Hepatocyte (in vitro differentiated cells): ENCODE measurements around the gene DR1. TPM values are rescaled to one million over a fixed set of nuclear protein-coding genes. Genes with fewer than 3 reads are reported as not detected.

Source experiments
- DNase-seq: peaks from one replicate; pipeline ENCODE4 v3.0.0-alpha.2; 2016; ENCODE audit warnings: low spot score
- H2AFZ ChIP-seq: fragments of 200-600 bp; sonication (generic); 2 replicates; pipeline ENCODE4 v1.6.0; 2016; ENCODE audit warnings: antibody characterized with exemption, mild to moderate bottlenecking
- H3K27ac ChIP-seq: fragments of 200-600 bp; sonication (generic); 2 replicates; pipeline ENCODE4 v1.5.1; 2016; ENCODE audit warnings: mild to moderate bottlenecking
- H3K27me3 ChIP-seq: fragments of 200-600 bp; sonication (generic); 2 replicates; pipeline ENCODE4 v1.6.1; 2016
- H3K36me3 ChIP-seq: fragments of 200-600 bp; sonication (generic); replicated peaks from 2 replicates; pipeline ENCODE4 v1.5.1; 2016; ENCODE audit warnings: low read depth; ENCODE audit not compliant: insufficient read depth
- H3K4me1 ChIP-seq: fragments of 200-600 bp; sonication (generic); 2 replicates; pipeline ENCODE4 v1.5.1; 2016; ENCODE audit warnings: mild to moderate bottlenecking, moderate library complexity; ENCODE audit not compliant: insufficient read depth
- H3K4me2 ChIP-seq: fragments of 200-600 bp; sonication (generic); 2 replicates; pipeline ENCODE4 v1.6.0; 2016
- H3K4me3 ChIP-seq: fragments of 200-600 bp; sonication (generic); 2 replicates; pipeline ENCODE4 v1.5.1; 2016; ENCODE audit warnings: mild to moderate bottlenecking
- H3K79me2 ChIP-seq: fragments of 200-600 bp; sonication (generic); 2 replicates; pipeline ENCODE4 v1.6.0; 2017; ENCODE audit warnings: mild to moderate bottlenecking
- H3K9me2 ChIP-seq: fragments of 200-600 bp; sonication (generic); replicated peaks from 2 replicates; pipeline ENCODE4 v1.6.0; 2017; ENCODE audit warnings: mild to moderate bottlenecking; ENCODE audit not compliant: insufficient read depth
- H3K9me3 ChIP-seq: fragments of 200-600 bp; sonication (generic); 2 replicates; pipeline ENCODE4 v1.5.1; 2016; ENCODE audit warnings: low read depth, mild to moderate bottlenecking
- H4K20me1 ChIP-seq: fragments of 200-600 bp; sonication (generic); 2 replicates; pipeline ENCODE4 v1.6.0; 2016; ENCODE audit warnings: mild to moderate bottlenecking; ENCODE audit not compliant: insufficient read depth, poor library complexity, severe bottlenecking
- EZH2 ChIP-seq: fragments of 200-600 bp; sonication (generic); IDR thresholded peaks from 2 replicates; pipeline ENCODE4 v1.6.1; 2016; ENCODE audit warnings: antibody characterized with exemption, mild to moderate bottlenecking, borderline replicate concordance
- EZH2phosphoT487 ChIP-seq: fragments of 200-600 bp; sonication (generic); IDR thresholded peaks from one replicate; pipeline ENCODE4 v1.6.1; 2018; ENCODE audit warnings: antibody characterized with exemption, mild to moderate bottlenecking, low read depth, moderate library complexity; ENCODE audit not compliant: unreplicated experiment, severe bottlenecking
- WGBS: methylation state at CpG from one replicate; pipeline ENCODE4 v1.1.6; 2016; ENCODE audit warnings: low lambda C conversion rate; ENCODE audit errors: missing lambda C conversion rate; 5-methylcytosine and 5-hydroxymethylcytosine counted together
- polyA plus RNA-seq: library from polyadenylated mRNA; unstranded; fragments of >200 nt; fragmentation: Nextera tagmentation; extraction: Ambion mirVana; gene quantifications from 2 replicates; pipeline ENCODE4 v1.2.1, GENCODE V29; 2016
- total RNA-seq: library from RNA; depleted of rRNA; stranded (reverse); fragments of >200 nt; gene quantifications from 2 replicates; pipeline ENCODE4 v1.2.3, GENCODE V29; 2014
- TF ChIP-seq, protein P1 (sequence below): fragments of 200-600 bp; sonication (generic); IDR thresholded peaks from 2 replicates; pipeline ENCODE4 v1.5.1; 2016; ENCODE audit warnings: antibody characterized with exemption, mild to moderate bottlenecking; ENCODE audit not compliant: poor library complexity

DR1 gene
- total and polyA plus RNA-seq, 2 experiments from 2014 or later, result 28.2 to 42.3 TPM

DNA sequence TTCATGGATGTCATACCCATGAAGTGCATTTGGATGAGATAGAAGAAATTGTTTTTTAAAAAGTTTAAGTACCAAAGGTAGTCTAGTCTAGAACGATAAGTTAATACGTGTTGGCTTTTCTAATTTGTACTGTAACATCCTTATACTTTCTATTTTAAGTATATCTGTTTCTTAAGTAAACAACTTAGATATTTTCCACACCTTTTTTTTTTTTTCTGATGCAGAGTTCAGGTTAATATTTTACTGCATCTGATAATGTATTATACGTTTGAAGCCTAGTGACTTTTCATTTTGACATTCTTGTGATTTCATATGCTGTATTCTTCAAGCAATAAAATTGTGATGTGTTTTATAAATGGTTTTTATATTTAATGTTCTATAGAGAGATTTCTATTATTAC, 16.5 kb downstream of the DR1 start:
- H3K27ac ChIP-seq, result no peak overlapping the region
- DNase-seq, result no peak
- H3K4me1 ChIP-seq, result no peaks in the 10 kb centered on the region
- no peaks in the 10 kb centered on the region for H3K9me3 ChIP-seq
- H3K9me2 ChIP-seq, result no peaks in the 10 kb centered on the region
- no peak overlapping the region for H3K4me3 ChIP-seq
- peaks cover 40% of the 10 kb centered on the region for H3K79me2 ChIP-seq
- 78% methylated on average over 3 of the region's 3 CpGs for WGBS
- no peak overlapping the region for H2AFZ ChIP-seq
- TF ChIP-seq EZH2 (no peak), EZH2phosphoT487 (no peak)
- TF ChIP-seq, protein P1, sequence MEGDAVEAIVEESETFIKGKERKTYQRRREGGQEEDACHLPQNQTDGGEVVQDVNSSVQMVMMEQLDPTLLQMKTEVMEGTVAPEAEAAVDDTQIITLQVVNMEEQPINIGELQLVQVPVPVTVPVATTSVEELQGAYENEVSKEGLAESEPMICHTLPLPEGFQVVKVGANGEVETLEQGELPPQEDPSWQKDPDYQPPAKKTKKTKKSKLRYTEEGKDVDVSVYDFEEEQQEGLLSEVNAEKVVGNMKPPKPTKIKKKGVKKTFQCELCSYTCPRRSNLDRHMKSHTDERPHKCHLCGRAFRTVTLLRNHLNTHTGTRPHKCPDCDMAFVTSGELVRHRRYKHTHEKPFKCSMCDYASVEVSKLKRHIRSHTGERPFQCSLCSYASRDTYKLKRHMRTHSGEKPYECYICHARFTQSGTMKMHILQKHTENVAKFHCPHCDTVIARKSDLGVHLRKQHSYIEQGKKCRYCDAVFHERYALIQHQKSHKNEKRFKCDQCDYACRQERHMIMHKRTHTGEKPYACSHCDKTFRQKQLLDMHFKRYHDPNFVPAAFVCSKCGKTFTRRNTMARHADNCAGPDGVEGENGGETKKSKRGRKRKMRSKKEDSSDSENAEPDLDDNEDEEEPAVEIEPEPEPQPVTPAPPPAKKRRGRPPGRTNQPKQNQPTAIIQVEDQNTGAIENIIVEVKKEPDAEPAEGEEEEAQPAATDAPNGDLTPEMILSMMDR, result no peak
- H4K20me1 ChIP-seq, result no peaks in the 10 kb centered on the region
- H3K36me3 ChIP-seq, result no peaks in the 10 kb centered on the region
- H3K27me3 ChIP-seq, result no peaks in the 10 kb centered on the region
- H3K4me2 ChIP-seq, result no peak overlapping the region

DNA sequence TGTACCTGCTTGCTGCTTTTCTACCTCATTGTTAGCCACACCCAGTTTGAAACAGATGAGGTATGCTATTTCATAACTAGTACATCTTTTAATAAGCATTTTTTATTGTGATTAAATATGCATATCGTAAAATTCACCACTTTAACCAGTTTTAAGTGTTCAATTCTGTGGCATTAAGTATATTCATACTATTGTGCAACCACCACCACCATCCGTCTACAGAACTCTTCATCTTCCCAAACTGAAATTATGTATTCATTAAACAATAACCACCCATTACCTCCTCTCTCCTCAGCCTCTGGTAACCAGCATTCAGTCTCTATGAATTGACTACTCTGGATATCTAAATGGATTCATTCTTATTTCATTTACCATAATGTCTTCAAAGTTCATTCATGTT, 20.1 kb downstream of the DR1 start:
- H3K27ac ChIP-seq, result no peak overlapping the region
- H4K20me1 ChIP-seq, result no peaks in the 10 kb centered on the region
- no peaks in the 10 kb centered on the region for H3K36me3 ChIP-seq
- TF ChIP-seq EZH2phosphoT487 (no peak), EZH2 (no peak)
- TF ChIP-seq, protein P1, result no peak
- 100% methylated on average over 2 of the region's 2 CpGs for WGBS
- H3K4me2 ChIP-seq, result no peak overlapping the region
- no peaks in the 10 kb centered on the region for H3K9me2 ChIP-seq
- DNase-seq, result no peak
- no peak overlapping the region for H3K4me3 ChIP-seq
- H3K4me1 ChIP-seq, result no peaks in the 10 kb centered on the region
- H3K79me2 ChIP-seq, result peaks cover 9% of the 10 kb centered on the region
- no peaks in the 10 kb centered on the region for H3K27me3 ChIP-seq
- no peak overlapping the region for H2AFZ ChIP-seq
- no peaks in the 10 kb centered on the region for H3K9me3 ChIP-seq

DNA sequence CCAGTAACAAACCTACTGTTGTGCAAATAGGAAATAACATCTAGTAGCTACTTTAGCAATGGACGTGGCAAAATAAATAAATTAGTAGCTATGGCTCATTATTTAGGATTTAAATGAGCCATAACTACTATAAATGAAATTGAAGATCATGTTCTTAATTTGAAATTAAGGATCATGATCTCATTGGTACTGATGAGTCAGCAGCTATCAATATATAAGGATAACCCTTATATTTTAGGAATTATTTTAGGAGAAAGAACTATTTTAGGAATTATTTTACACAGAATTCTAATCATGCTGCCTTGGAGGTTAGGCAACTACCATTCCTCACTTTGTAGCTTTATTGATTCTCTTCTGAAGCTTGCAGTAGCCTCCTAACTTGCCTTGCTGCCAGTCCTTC, 24.0 kb downstream of the DR1 start:
- no peak overlapping the region for H3K27ac ChIP-seq
- H3K4me1 ChIP-seq, result no peaks in the 10 kb centered on the region
- H3K4me2 ChIP-seq, result no peak overlapping the region
- no peak overlapping the region for H3K4me3 ChIP-seq
- TF ChIP-seq, protein P1, result no peak
- no peak for TF ChIP-seq EZH2
- no peak for TF ChIP-seq EZH2phosphoT487
- H2AFZ ChIP-seq, result no peak overlapping the region
- no peaks in the 10 kb centered on the region for H4K20me1 ChIP-seq
- no peaks in the 10 kb centered on the region for H3K9me3 ChIP-seq
- H3K9me2 ChIP-seq, result no peaks in the 10 kb centered on the region
- H3K36me3 ChIP-seq, result no peaks in the 10 kb centered on the region
- H3K79me2 ChIP-seq, result no peaks in the 10 kb centered on the region
- WGBS, result 100% methylated on average over 1 of the region's 1 CpG
- no peaks in the 10 kb centered on the region for H3K27me3 ChIP-seq
- DNase-seq, result no peak
